ENCODE results near the gene FAM156A. TPM values are rescaled to one million over a fixed set of nuclear protein-coding genes. Genes with fewer than 3 reads are reported as not detected.
A peak's percentile ranks its signal among the peaks of the same experiment; 100 is the strongest.
"Not testable (repeated sequence)": the region's sequence is repeated elsewhere in the genome, so short reads cannot be mapped to it uniquely, and the experiment has no call there.

Gene FAM156A
- total RNA-seq, 2 donors from 2014 or later, result 4.6 to 55.5 TPM

GRCh38 chrX:52949325-52949724 is 9.0 kb downstream of the FAM156A start:
- intact Hi-C loops (cut with DNase I); H3K36me3 ChIP-seq; H3K27ac ChIP-seq; H3K4me3 ChIP-seq; H3K4me1 ChIP-seq (replicated peaks); H3K9me3 ChIP-seq; DNase-seq (ENCODE audit: low spot score); H3K27me3 ChIP-seq (replicated peaks; ENCODE audit: insufficient read depth): not testable (repeated sequence)
- no CpG with 5 or more reads among the region's 4 CpGs for WGBS

- no CpG with 5 or more reads among the region's 17 CpGs for WGBS
- H3K27me3 ChIP-seq (replicated peaks; ENCODE audit: insufficient read depth); DNase-seq (ENCODE audit: low spot score); H3K4me3 ChIP-seq; H3K36me3 ChIP-seq; intact Hi-C loops (cut with DNase I); H3K27ac ChIP-seq; H3K4me1 ChIP-seq (replicated peaks); H3K9me3 ChIP-seq: not testable (repeated sequence)
Observed at GRCh38 chrX:52948265-52948664, 10.1 kb downstream of the FAM156A start.

GRCh38 chrX:52947501-52947900 is 10.8 kb downstream of the FAM156A start:
- H3K36me3 ChIP-seq; H3K4me1 ChIP-seq (replicated peaks); intact Hi-C loops (cut with DNase I); H3K27ac ChIP-seq; H3K27me3 ChIP-seq (replicated peaks; ENCODE audit: insufficient read depth); H3K4me3 ChIP-seq; DNase-seq (ENCODE audit: low spot score); H3K9me3 ChIP-seq: not testable (repeated sequence)
- WGBS, result no CpG with 5 or more reads among the region's 16 CpGs

GRCh38 chrX:52945838-52946494 is 12.4 kb downstream of the FAM156A start:
- H3K4me1 ChIP-seq (replicated peaks); H3K27ac ChIP-seq; H3K4me3 ChIP-seq; H3K27me3 ChIP-seq (replicated peaks; ENCODE audit: insufficient read depth); H3K9me3 ChIP-seq; DNase-seq (ENCODE audit: low spot score); intact Hi-C loops (cut with DNase I); H3K36me3 ChIP-seq: not testable (repeated sequence)
- no CpG with 5 or more reads among the region's 14 CpGs for WGBS

- H3K27ac ChIP-seq; DNase-seq (ENCODE audit: low spot score); H3K4me1 ChIP-seq (replicated peaks); H3K27me3 ChIP-seq (replicated peaks; ENCODE audit: insufficient read depth); H3K4me3 ChIP-seq; H3K9me3 ChIP-seq; intact Hi-C loops (cut with DNase I); H3K36me3 ChIP-seq: not testable (repeated sequence)
- no CpG with 5 or more reads among the region's 10 CpGs for WGBS
Observed at GRCh38 chrX:52941728-52942127, 16.6 kb downstream of the FAM156A start.

- H3K27me3 ChIP-seq (replicated peaks; ENCODE audit: insufficient read depth); H3K4me3 ChIP-seq; H3K27ac ChIP-seq; intact Hi-C loops (cut with DNase I); H3K4me1 ChIP-seq (replicated peaks); DNase-seq (ENCODE audit: low spot score); H3K36me3 ChIP-seq; H3K9me3 ChIP-seq: not testable (repeated sequence)
- no CpG with 5 or more reads among the region's 4 CpGs for WGBS
Observed at GRCh38 chrX:52940704-52941103, 17.6 kb downstream of the FAM156A start.

- H3K27me3 ChIP-seq (replicated peaks; ENCODE audit: insufficient read depth); H3K4me1 ChIP-seq (replicated peaks); H3K9me3 ChIP-seq; intact Hi-C loops (cut with DNase I); H3K36me3 ChIP-seq; DNase-seq (ENCODE audit: low spot score): not testable (repeated sequence)
- Histone ChIP-seq H3K27ac (peak overlapping the region; percentile 89 to 91), H3K4me3 (peak overlapping the region; percentile 41 to 44)
- WGBS, result 3% methylated on average over 6 of the region's 10 CpGs
Observed at GRCh38 chrX:52935470-52935784, 22.9 kb downstream of the FAM156A start.

GRCh38 chrX:52934704-52935469 is 23.4 kb downstream of the FAM156A start:
- intact Hi-C loops (cut with DNase I), result no loop called here
- peak overlapping the region; percentile 89 to 91 for H3K27ac ChIP-seq
- no peaks in the 10 kb centered on the region for H3K27me3 ChIP-seq (replicated peaks; ENCODE audit: insufficient read depth)
- no peaks in the 10 kb centered on the region for H3K4me1 ChIP-seq (replicated peaks)
- peak overlapping the region; percentile 41 to 44 for H3K4me3 ChIP-seq
- TF ChIP-seq CTCF (IDR thresholded peaks at IDR 0.05) (peak; percentile 57 to 94 (median 88)), POLR2AphosphoS5 (IDR thresholded peaks at IDR 0.05) (peak; percentile 88), POLR2A (IDR thresholded peaks at IDR 0.05) (peak; percentile 72)
- no peaks in the 10 kb centered on the region for H3K36me3 ChIP-seq
- 0% methylated on average over 32 of the region's 61 CpGs for WGBS
- H3K9me3 ChIP-seq, result no peaks in the 10 kb centered on the region
- peak; percentile 87 for DNase-seq (ENCODE audit: low spot score)

Measured in prostate gland (tissue), 2 donors.